GM20000 (cell line): ENCODE data around the gene LRP11.
"Not testable (repeated sequence)": the region's sequence is repeated elsewhere in the genome, so short reads cannot be mapped to it uniquely, and the experiment has no call there.

Experiments
- DNase-seq: peaks from one replicate; pipeline ENCODE4 v3.0.0; 2012; ENCODE audit warnings: low spot score
- CTCF ChIP-seq: IDR thresholded peaks from 2 replicates; pipeline ENCODE4 v1.5.1; 2012; ENCODE audit warnings: mild to moderate bottlenecking, control low read depth; ENCODE audit errors: extremely low read depth, missing control alignments

Gene LRP11

GRCh38 chr6:149859368-149859767 is 4.8 kb downstream of the LRP11 start:
- no peak for TF ChIP-seq CTCF
- DNase-seq, result no peak

- TF ChIP-seq CTCF, result no peak
- no peak for DNase-seq
Measured at GRCh38 chr6:149857541-149857940, 6.6 kb downstream of the LRP11 start.

- TF ChIP-seq CTCF, result no peak
- DNase-seq, result no peak
Measured at GRCh38 chr6:149856256-149856994, 7.7 kb downstream of the LRP11 start.

GRCh38 chr6:149855741-149856140 is 8.4 kb downstream of the LRP11 start:
- TF ChIP-seq CTCF, result no peak
- DNase-seq, result no peak

- no peak for DNase-seq
Measured at GRCh38 chr6:149855040-149855654, 9.0 kb downstream of the LRP11 start.

GRCh38 chr6:149854532-149854931 is 9.6 kb downstream of the LRP11 start:
- TF ChIP-seq CTCF, result no peak
- no peak for DNase-seq

More at GRCh38 chr6:149855040-149855654, 9.0 kb downstream of the LRP11 start:
- TF ChIP-seq CTCF, result no peak

- DNase-seq, result not testable (repeated sequence)
Measured at GRCh38 chr6:149854017-149854416, 10.1 kb downstream of the LRP11 start.

GRCh38 chr6:149852881-149853280 is 11.3 kb downstream of the LRP11 start:
- no peak for DNase-seq

More at GRCh38 chr6:149852881-149853280, 11.3 kb downstream of the LRP11 start:
- no peak for TF ChIP-seq CTCF
